GM19397 (cell line): ENCODE data around the gene GNAI1.
"Not testable (repeated sequence)": the region's sequence is repeated elsewhere in the genome, so short reads cannot be mapped to it uniquely, and the experiment has no call there.

ENCODE experiments used
- ATAC-seq: cut with Tn5 transposase; IDR thresholded peaks from one replicate; pipeline ENCODE4 v1.9.1; 2021; ENCODE audit warnings: mild to moderate bottlenecking, moderate library complexity; ENCODE audit not compliant: unreplicated experiment

GNAI1 gene

DNA sequence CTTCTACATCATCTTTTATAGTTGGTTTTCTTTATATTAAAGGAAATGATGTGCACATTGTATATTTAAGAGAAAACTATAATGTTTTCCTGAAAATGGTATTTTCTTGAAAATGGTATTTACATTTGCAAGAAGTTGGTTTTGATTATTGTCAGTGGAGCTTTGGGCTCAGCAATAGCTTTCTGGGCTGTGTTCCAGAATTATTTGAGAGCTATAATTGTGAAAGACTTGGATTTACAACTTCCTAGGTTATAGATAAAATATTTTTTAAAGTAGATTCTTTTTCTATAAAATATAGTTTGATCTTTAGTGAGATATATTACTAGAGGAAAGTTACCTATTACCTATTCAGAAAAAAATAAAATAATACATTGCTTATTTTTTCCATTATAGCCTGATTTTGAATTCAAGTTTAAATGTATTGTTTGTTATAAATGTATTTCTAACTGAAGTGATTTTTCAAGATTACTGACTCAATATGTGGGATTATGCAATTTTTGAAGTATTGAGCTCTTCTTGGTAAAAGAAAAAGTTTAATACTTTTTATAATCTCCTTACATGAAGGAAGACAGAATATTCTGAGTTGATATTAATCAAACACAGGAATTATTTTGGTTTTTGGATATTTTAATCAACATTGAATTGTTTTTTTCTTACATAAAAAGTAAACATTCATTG, 20.2 kb downstream of the GNAI1 start:
- ATAC-seq = no peak

GRCh38 chr7:80155374-80155773, 20.7 kb downstream of the GNAI1 start:
- no peak for ATAC-seq

- ATAC-seq = not testable (repeated sequence)
Measured at GRCh38 chr7:80157770-80158169, 23.1 kb downstream of the GNAI1 start.

GRCh38 chr7:80159802-80160201, 25.2 kb downstream of the GNAI1 start:
- no peak for ATAC-seq

DNA sequence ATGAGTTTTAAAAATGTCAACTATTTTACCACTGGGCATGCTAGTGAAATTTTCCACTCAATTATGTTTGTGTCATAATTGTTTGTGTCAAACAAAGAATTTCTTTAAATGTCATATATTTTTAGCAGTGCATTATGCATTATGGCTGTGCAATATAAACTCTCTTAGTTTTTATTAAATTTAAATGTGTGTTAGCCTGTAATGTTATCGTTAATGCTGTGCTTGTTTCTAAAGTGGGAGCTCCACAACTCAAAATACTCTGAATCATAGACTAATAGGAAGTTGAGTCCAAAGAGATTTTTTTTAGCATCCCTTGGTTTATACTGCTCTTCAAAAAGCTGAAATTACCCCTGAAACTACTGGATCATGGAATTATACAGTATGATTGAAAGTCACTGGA, 26.8 kb downstream of the GNAI1 start:
- no peak for ATAC-seq

- no peak for ATAC-seq
Measured at GRCh38 chr7:80165177-80165576, 30.5 kb downstream of the GNAI1 start.

DNA sequence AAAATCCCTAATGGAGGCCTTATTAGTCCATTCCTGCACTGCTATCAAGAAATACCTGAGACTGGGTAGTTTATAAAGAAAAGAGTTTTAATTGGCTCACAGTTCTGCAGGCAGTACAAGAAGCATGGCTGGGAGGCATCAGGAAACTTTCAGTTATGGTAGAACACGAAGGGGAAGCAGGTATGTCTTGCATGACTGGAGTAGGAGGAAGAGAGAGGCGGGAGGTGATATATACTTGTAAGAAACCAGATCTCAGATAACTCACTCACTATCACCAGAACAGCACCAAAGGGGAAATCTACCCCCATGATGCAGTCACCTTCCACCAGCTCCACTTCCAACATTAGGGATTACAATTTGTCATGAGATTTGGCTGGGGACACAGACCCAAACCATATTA, 35.8 kb downstream of the GNAI1 start:
- no peak for ATAC-seq

DNA sequence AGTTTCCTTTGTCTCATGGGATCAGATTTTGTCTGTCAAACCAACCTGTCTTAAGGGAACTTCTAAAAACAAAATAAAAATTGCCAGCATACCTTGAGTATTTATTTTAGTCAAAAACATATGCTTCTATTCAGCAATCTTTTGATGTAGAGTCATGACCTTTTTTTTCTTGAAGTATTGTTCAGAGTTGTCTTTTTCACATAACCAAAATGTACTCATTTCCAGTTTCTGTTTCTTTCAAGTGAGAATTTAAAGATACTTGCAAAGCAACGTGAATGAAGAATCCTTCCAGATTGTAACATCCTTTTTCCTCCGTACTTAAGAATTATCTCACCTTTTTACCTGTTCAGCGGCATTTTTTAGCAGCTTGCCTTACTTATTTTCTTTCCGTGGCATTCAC, 37.8 kb downstream of the GNAI1 start:
- no peak for ATAC-seq

DNA sequence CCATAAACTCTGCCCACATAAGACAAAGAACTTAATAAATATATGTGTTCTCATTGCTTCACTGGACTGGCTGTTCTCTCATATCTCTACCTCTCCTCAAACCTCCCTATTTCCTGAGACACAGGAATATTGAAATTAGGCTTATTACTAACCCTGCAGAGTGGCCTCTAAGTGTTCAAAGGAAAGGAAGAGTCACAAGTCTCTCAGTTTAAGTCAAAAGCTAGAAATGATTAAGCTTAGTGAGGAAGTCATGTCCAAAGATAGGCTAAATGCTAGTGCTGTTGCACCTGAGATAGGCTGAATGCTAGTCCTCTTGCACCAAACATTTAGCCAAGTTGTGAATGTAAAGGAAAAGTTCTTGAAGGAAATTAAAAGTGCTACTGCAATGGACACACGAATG, 41.1 kb downstream of the GNAI1 start:
- no peak for ATAC-seq

DNA sequence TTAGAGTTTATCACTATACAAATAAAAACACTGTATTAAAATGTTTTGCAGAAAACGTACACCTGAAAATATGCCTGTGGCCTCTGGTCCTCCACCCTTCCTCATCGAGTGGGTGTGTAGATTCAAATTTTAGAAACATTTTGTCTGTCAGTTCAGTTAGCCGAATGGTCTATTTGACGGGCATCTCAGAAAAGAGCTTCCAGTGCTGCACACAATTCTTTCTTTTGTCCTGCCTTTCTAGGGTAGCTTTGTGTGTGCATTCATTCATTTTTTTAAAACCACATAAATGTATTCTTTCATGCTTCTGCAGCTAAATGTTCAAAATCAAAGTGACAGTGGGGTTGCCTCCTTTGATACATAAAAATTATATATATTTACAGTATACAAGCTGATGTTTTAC, 46.8 kb downstream of the GNAI1 start:
- ATAC-seq = no peak

GRCh38 chr7:80182630-80183276, 48.1 kb downstream of the GNAI1 start:
- ATAC-seq = no peak

DNA sequence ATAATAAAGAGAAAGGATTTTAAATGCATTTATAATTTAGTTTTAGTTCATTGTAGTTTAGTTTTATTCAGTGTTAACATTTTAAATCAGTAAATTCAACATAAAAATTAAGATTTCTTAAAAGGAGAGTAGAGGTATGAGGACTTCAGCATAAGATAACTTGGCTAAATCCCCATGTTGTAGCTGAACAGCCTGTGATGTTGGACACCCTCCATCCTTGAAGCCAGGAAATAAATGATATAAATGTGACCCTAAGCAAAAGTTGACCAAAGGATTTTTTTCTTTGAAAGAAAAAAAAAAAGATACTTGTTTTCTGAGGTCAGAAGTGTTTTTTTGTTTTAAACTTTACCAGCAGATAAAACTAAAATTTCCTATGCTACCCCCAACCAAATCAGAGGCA, 48.7 kb downstream of the GNAI1 start:
- no peak for ATAC-seq

DNA sequence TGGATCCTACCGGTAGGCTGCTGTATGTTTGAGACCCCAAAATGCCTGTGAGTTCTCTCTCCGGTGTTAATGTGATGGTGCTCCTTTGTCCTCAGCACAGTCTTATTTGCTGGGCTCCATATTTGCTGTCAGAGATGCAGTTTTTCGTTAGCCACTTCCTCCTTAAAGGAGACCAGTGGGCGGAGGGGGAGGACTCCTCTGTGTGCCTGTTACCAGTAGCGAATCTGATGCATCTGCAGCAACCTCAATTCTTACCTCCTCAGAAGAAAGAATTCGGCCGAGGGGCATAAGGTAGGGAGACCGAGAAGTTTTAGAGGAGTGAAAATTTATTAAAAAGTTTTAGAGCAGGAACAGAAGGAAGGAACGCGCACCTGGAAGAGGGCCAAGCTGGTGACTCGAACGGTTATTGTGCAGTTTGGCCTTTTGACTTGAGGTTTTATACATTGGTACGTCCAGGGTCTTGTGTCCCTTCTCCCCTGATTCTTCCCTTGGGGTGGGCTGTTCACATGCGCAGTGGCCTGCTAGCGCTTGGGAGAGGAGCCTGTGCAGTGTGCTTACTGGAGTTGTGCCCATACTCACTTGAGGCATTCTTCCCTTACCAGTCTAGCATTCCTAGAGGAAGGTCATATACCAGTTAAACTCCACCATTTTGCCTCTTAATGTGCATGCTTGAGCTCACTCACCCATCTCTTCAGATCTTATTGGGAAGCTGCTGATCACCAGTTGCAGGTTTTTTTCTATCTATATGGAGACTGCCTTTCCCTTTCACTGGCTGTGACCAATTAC, 49.5 kb downstream of the GNAI1 start:
- no peak for ATAC-seq

GRCh38 chr7:80184693-80185092, 50.1 kb downstream of the GNAI1 start:
- ATAC-seq = no peak

GRCh38 chr7:80185571-80185970, 50.9 kb downstream of the GNAI1 start:
- no peak for ATAC-seq

DNA sequence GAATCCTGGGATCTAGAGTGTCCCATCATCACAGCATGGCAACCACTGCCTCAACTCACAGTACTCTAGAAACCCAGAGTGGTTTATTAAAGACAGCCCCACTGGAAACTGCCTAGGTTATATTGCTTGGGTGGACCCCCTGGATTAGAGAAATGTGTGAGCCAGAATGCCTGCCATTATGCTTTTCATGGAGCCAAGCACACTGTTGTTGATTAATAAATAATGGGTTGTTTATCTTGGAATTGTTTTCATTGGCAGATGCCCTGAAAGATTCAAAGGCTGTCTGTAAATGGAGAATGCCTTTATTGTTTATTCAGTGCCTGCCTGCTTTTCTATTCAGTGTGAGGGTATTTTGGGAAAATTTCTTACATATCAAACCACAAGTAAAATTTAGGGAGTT, 52.1 kb downstream of the GNAI1 start:
- no peak for ATAC-seq

- no peak for ATAC-seq
Measured at GRCh38 chr7:80187279-80187678, 52.6 kb downstream of the GNAI1 start.

- ATAC-seq = no peak
Measured at GRCh38 chr7:80187727-80188126, 53.1 kb downstream of the GNAI1 start.

GRCh38 chr7:80189638-80190037, 55.0 kb downstream of the GNAI1 start:
- ATAC-seq = no peak

GRCh38 chr7:80197627-80198026, 63.0 kb downstream of the GNAI1 start:
- no peak for ATAC-seq

DNA sequence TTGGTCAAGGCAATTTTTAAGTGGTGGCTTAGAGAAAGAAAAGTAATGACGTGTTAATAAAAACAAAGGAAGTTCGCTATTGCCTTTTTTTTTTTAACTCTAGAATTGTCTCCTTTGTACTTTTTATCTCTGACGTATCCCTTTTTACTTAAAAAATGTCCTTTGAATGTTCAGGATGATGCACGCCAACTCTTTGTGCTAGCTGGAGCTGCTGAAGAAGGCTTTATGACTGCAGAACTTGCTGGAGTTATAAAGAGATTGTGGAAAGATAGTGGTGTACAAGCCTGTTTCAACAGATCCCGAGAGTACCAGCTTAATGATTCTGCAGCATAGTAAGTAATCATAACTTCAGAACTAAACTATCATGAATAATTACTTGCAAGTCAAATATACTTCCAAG, 64.4 kb downstream of the GNAI1 start:
- no peak for ATAC-seq

- ATAC-seq = no peak
Measured at GRCh38 chr7:80204454-80204853, 69.8 kb downstream of the GNAI1 start.
